ENCODE measurements around the gene ZNF319.

DNA sequence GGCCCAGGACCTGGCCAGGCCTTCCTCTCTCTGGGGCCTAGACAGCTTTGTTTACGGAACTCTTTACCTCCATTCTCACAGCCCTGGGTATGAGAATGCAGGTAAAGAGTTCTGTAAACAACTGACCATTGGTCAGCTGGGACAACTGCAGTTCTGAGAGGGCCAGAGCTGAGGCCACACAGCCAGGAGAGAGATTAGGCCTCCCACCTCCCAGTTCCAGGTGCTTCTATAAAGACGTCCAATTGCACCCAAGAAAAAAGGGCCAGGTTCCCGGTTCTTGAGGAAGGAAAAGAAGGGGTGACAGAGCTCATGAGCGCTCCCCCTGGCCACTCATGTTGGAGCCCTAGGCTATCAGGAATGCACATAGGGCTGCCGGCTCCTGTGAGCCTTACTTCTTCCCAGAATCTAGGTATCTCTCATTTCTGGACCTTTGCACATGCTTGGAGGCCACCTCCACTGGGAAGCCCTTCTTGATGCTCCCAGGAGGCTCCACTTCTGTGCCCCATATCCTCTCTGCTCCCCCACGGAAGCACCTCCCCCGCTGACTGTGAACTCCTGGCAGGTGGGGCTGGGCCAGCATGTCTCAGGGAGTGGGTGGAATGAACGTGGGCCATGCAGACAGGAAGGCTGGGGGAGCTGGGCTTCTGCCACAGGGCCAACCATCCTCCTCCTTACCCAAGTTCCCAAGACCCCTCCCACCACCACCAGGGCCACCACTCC is 42.6 kb downstream of the ZNF319 start:
- TF ChIP-seq EP300 (IDR thresholded peaks at IDR 0.05; ENCODE audit: borderline replicate concordance in 1 of 2, low read depth in 2 of 2, low read length in 2 of 2) (no peak), EGR1 (IDR thresholded peaks at IDR 0.05; ENCODE audit: borderline replicate concordance, low read depth, low read length) (no peak), CHD2 (IDR thresholded peaks at IDR 0.05; ENCODE audit: low read length) (no peak)
- TF ChIP-seq, protein P1, sequence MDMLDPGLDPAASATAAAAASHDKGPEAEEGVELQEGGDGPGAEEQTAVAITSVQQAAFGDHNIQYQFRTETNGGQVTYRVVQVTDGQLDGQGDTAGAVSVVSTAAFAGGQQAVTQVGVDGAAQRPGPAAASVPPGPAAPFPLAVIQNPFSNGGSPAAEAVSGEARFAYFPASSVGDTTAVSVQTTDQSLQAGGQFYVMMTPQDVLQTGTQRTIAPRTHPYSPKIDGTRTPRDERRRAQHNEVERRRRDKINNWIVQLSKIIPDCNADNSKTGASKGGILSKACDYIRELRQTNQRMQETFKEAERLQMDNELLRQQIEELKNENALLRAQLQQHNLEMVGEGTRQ (IDR thresholded peaks at IDR 0.05; ENCODE audit: low read length), result no peak
- TF ChIP-seq, protein P2, sequence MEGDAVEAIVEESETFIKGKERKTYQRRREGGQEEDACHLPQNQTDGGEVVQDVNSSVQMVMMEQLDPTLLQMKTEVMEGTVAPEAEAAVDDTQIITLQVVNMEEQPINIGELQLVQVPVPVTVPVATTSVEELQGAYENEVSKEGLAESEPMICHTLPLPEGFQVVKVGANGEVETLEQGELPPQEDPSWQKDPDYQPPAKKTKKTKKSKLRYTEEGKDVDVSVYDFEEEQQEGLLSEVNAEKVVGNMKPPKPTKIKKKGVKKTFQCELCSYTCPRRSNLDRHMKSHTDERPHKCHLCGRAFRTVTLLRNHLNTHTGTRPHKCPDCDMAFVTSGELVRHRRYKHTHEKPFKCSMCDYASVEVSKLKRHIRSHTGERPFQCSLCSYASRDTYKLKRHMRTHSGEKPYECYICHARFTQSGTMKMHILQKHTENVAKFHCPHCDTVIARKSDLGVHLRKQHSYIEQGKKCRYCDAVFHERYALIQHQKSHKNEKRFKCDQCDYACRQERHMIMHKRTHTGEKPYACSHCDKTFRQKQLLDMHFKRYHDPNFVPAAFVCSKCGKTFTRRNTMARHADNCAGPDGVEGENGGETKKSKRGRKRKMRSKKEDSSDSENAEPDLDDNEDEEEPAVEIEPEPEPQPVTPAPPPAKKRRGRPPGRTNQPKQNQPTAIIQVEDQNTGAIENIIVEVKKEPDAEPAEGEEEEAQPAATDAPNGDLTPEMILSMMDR (IDR thresholded peaks at IDR 0.05; ENCODE audit: control extremely low read depth in 1 of 3, insufficient read depth in 1 of 3, low read depth in 1 of 3, low read length in 3 of 3), result peak in 2 of 3 experiments; percentile 16 to 24; a peak in 3 of 4 replicates
